GM23338 (cell line): ENCODE measurements around the gene HPS5. TPM values are rescaled to one million over a fixed set of nuclear protein-coding genes. Genes with fewer than 3 reads are reported as not detected.

Experiments
- ATAC-seq: fragments of 200-7000 bp; cut with Tn5 transposase; 3 replicates; pipeline ENCODE4 v1.9.1; 2020
- DNase-seq: peaks from one replicate; pipeline ENCODE4 v3.0.0-alpha.2; 2015; ENCODE audit warnings: low spot score
- H2AFZ ChIP-seq: fragments of 200-600 bp; sonication (generic); 2 replicates; pipeline ENCODE4 v1.8.0; 2016; ENCODE audit warnings: antibody characterized with exemption, mild to moderate bottlenecking, moderate library complexity
- H3F3A ChIP-seq: fragments of 200-600 bp; sonication (generic); replicated peaks from 2 replicates; pipeline ENCODE4 v1.8.0; 2017; ENCODE audit warnings: antibody characterized with exemption, mixed run types, low read depth
- H3K27ac ChIP-seq: fragments of 200-600 bp; sonication (generic); 2 replicates; pipeline ENCODE4 v1.6.1; 2016; ENCODE audit warnings: low read depth
- H3K27me3 ChIP-seq: fragments of 200-600 bp; sonication (generic); 2 replicates; pipeline ENCODE4 v1.8.0; 2016; ENCODE audit warnings: mild to moderate bottlenecking, mixed run types, moderate library complexity; ENCODE audit not compliant: insufficient read depth
- H3K36me3 ChIP-seq: fragments of 200-600 bp; sonication (generic); 2 replicates; pipeline ENCODE4 v1.8.0; 2016; ENCODE audit warnings: mild to moderate bottlenecking; ENCODE audit not compliant: insufficient read depth
- H3K4me1 ChIP-seq: fragments of 200-600 bp; sonication (generic); 2 replicates; pipeline ENCODE4 v1.8.0; 2016; ENCODE audit warnings: mild to moderate bottlenecking, moderate library complexity; ENCODE audit not compliant: insufficient read depth
- H3K4me2 ChIP-seq: fragments of 200-600 bp; sonication (generic); 2 replicates; pipeline ENCODE4 v1.7.1; 2017; ENCODE audit warnings: mixed run types
- H3K4me3 ChIP-seq: fragments of 200-600 bp; sonication (generic); 2 replicates; pipeline ENCODE4 v1.6.1; 2016; ENCODE audit warnings: mixed run types
- H3K79me2 ChIP-seq: fragments of 200-600 bp; sonication (generic); replicated peaks from 2 replicates; pipeline ENCODE4 v1.8.0; 2017; ENCODE audit warnings: mild to moderate bottlenecking; ENCODE audit not compliant: insufficient read depth
- H3K9me2 ChIP-seq: fragments of 200-600 bp; sonication (generic); 2 replicates; pipeline ENCODE4 v1.8.0; 2017; ENCODE audit not compliant: insufficient read depth
- H4K20me1 ChIP-seq: fragments of 200-600 bp; sonication (generic); replicated peaks from 2 replicates; pipeline ENCODE4 v1.8.0; 2017; ENCODE audit warnings: mild to moderate bottlenecking; ENCODE audit not compliant: insufficient read depth
- H3K27ac Mint-ChIP-seq: 2 replicates; pipeline ENCODE4 v1.8.0; 2020; ENCODE audit warnings: inconsistent platforms, mild to moderate bottlenecking, moderate library complexity, mixed read lengths
- H3K27me3 Mint-ChIP-seq: 3 replicates; pipeline ENCODE4 v1.8.0; 2022; ENCODE audit warnings: low read depth, mild to moderate bottlenecking, moderate library complexity, mixed read lengths, inconsistent platforms; ENCODE audit not compliant: insufficient read depth, poor library complexity
- H3K36me3 Mint-ChIP-seq: 3 replicates; pipeline ENCODE4 v1.8.0; 2021; ENCODE audit warnings: low read depth, mild to moderate bottlenecking, inconsistent platforms, moderate library complexity, mixed read lengths
- H3K4me1 Mint-ChIP-seq: 3 replicates; pipeline ENCODE4 v1.8.0; 2020; ENCODE audit warnings: mild to moderate bottlenecking, inconsistent platforms, mixed read lengths
- H3K4me3 Mint-ChIP-seq: 3 replicates; pipeline ENCODE4 v1.8.0; 2021; ENCODE audit warnings: moderate library complexity, mild to moderate bottlenecking, inconsistent platforms, mixed read lengths
- H3K9me3 Mint-ChIP-seq: 3 replicates; pipeline ENCODE4 v1.8.0; 2020; ENCODE audit warnings: moderate library complexity, mild to moderate bottlenecking, inconsistent platforms, mixed read lengths
- EZH2phosphoT487 ChIP-seq: fragments of 200-600 bp; sonication (generic); IDR thresholded peaks from one replicate; pipeline ENCODE4 v1.8.1; 2018; ENCODE audit warnings: antibody characterized with exemption; ENCODE audit not compliant: unreplicated experiment
- JUNB ChIP-seq: IDR thresholded peaks from one replicate; pipeline ENCODE4 v1.6.1; 2016; ENCODE audit warnings: antibody characterized with exemption; ENCODE audit not compliant: unreplicated experiment
- NANOG ChIP-seq: IDR thresholded peaks from 2 replicates; pipeline ENCODE4 v1.6.1; 2016; ENCODE audit warnings: antibody characterized with exemption, borderline replicate concordance
- REST ChIP-seq: IDR thresholded peaks from one replicate; pipeline ENCODE4 v1.6.1; 2018; ENCODE audit warnings: antibody characterized with exemption; ENCODE audit not compliant: unreplicated experiment
- ZNF114 ChIP-seq: fragments of 250-450 bp; sonication (Bioruptor Pico); IDR thresholded peaks from 2 replicates; pipeline ENCODE4 v1.5.0; 2020; ENCODE audit warnings: mild to moderate bottlenecking, moderate library complexity
- ZNF331 ChIP-seq: fragments of 250-450 bp; sonication (Bioruptor Pico); IDR thresholded peaks from 2 replicates; pipeline ENCODE4 v1.5.0; 2020; ENCODE audit warnings: low read depth, mild to moderate bottlenecking, moderate library complexity
- polyA plus RNA-seq: library from polyadenylated mRNA; unstranded; fragments of >200 nt; fragmentation: Nextera tagmentation; extraction: Ambion mirVana; gene quantifications from 2 replicates; pipeline ENCODE4 v1.2.1, GENCODE V29; 2016
- total RNA-seq: library from RNA; depleted of rRNA; stranded (reverse); fragments of >200 nt; shearing (Covaris generic); gene quantifications from 2 replicates; pipeline ENCODE4 v1.2.3, GENCODE V29; 2014
- TF ChIP-seq, protein P1 (sequence below), 2 experiments: fragments of 200-600 bp in 1 of 2; sonication (generic) in 1 of 2; conservative IDR thresholded peaks; 2 replicates each; pipeline versions ENCODE4 v1.5.1 to v1.6.1; 2016 to 2017; ENCODE audit warnings: antibody characterized with exemption in 2 of 2, low read depth in 2 of 2, mild to moderate bottlenecking in 2 of 2, moderate library complexity in 1 of 2

Gene HPS5
- total and polyA plus RNA-seq, 2 experiments from 2014 or later, result 11.5 to 18.6 TPM

- Histone ChIP-seq H2AFZ (no peak overlapping the region), H3K27ac (no peak overlapping the region), H3K36me3 (0 out of 2 replicates have a peak, but pooled peaks cover 2% of the 10 kb centered on the region), H3K4me3 (no peak overlapping the region), H3K9me2 (no peaks in the 10 kb centered on the region), H3F3A (no peaks in the 10 kb centered on the region), H3K4me2 (no peak overlapping the region), H3K79me2 (no peaks in the 10 kb centered on the region), H4K20me1 (no peaks in the 10 kb centered on the region; the same call in 1 of the 2 replicates), H3K27me3 (no peaks in the 10 kb centered on the region), H3K4me1 (no peaks in the 10 kb centered on the region)
- Mint-ChIP-seq H3K4me3 (no peak overlapping the region), H3K4me1 (no peaks in the 10 kb centered on the region), H3K9me3 (no peaks in the 10 kb centered on the region), H3K27me3 (peaks cover 2% of the 10 kb centered on the region), H3K27ac (no peak overlapping the region), H3K36me3 (peaks cover 21% of the 10 kb centered on the region)
- DNase-seq (no peak), ATAC-seq (no peak)
- TF ChIP-seq, protein P1, sequence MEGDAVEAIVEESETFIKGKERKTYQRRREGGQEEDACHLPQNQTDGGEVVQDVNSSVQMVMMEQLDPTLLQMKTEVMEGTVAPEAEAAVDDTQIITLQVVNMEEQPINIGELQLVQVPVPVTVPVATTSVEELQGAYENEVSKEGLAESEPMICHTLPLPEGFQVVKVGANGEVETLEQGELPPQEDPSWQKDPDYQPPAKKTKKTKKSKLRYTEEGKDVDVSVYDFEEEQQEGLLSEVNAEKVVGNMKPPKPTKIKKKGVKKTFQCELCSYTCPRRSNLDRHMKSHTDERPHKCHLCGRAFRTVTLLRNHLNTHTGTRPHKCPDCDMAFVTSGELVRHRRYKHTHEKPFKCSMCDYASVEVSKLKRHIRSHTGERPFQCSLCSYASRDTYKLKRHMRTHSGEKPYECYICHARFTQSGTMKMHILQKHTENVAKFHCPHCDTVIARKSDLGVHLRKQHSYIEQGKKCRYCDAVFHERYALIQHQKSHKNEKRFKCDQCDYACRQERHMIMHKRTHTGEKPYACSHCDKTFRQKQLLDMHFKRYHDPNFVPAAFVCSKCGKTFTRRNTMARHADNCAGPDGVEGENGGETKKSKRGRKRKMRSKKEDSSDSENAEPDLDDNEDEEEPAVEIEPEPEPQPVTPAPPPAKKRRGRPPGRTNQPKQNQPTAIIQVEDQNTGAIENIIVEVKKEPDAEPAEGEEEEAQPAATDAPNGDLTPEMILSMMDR (conservative IDR thresholded peaks at IDR 0.05; ENCODE audit: low read depth in 2 of 2), result no peak
- TF ChIP-seq ZNF114 (CRISPR knock-in tag) (no peak), REST (no peak), ZNF331 (CRISPR knock-in tag) (no peak), NANOG (no peak), EZH2phosphoT487 (no peak)
Measured at GRCh38 chr11:18369398-18369797, 47.5 kb upstream of the HPS5 start.

GRCh38 chr11:18368221-18368620 is 46.3 kb upstream of the HPS5 start:
- Histone ChIP-seq H3K36me3 (peaks cover 14% of the 10 kb centered on the region), H3K27me3 (no peaks in the 10 kb centered on the region), H3K79me2 (no peaks in the 10 kb centered on the region), H3K4me1 (no peaks in the 10 kb centered on the region), H2AFZ (no peak overlapping the region), H4K20me1 (peaks cover 5% of the 10 kb centered on the region; the same call in 1 of the 2 replicates), H3K9me2 (no peaks in the 10 kb centered on the region), H3K4me3 (no peak overlapping the region), H3F3A (no peaks in the 10 kb centered on the region), H3K27ac (no peak overlapping the region; the same call in 1 of the 2 replicates), H3K4me2 (no peak overlapping the region)
- peaks cover 30% of the 10 kb centered on the region for H3K36me3 Mint-ChIP-seq
- no peak for TF ChIP-seq ZNF331 (CRISPR knock-in tag)
- no peak for TF ChIP-seq ZNF114 (CRISPR knock-in tag)
- no peak for TF ChIP-seq EZH2phosphoT487
- no peak for TF ChIP-seq JUNB
- H3K27ac Mint-ChIP-seq, result no peak overlapping the region
- ATAC-seq (no peak), DNase-seq (no peak)
- peaks cover 2% of the 10 kb centered on the region for H3K27me3 Mint-ChIP-seq
- H3K4me1 Mint-ChIP-seq, result no peaks in the 10 kb centered on the region
- H3K9me3 Mint-ChIP-seq, result no peaks in the 10 kb centered on the region
- H3K4me3 Mint-ChIP-seq, result no peak overlapping the region
